ENCODE data around the gene COPB2.

The COPB2 gene

DNA sequence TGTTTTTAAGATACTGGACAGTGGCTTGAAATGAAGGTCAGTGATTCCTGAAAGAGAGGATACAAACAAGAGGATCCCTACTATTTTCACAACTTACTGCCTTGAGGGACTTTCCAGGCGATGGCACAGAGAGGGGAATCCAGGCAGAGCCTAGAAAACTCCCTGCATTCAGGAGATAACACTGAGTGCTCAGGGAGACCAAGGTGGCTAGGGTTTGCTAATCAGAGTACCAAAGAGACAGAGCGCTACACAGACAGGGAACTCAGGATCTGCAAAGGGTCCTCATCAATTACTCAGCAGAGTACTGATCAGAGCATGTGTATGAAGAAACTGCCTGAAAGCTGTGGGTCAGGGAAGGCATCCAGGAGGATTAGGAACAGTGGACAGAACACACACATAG is 57.4 kb downstream of the COPB2 start:
- ATAC-seq: no peak
- TF ChIP-seq ZFP3 (CRISPR knock-in tag; IDR thresholded peaks at IDR 0.05) (no peak), RARB (CRISPR knock-in tag; IDR thresholded peaks at IDR 0.05) (no peak), ZNF70 (CRISPR knock-in tag; IDR thresholded peaks at IDR 0.05) (no peak), ARNTL (CRISPR knock-in tag; IDR thresholded peaks at IDR 0.05; ENCODE audit: borderline replicate concordance, low read depth) (no peak), TOX (CRISPR knock-in tag; IDR thresholded peaks at IDR 0.05; ENCODE audit: borderline replicate concordance) (no peak), ZNF565 (CRISPR knock-in tag; conservative IDR thresholded peaks at IDR 0.05; ENCODE audit: low read depth) (no peak), ZFP30 (CRISPR knock-in tag; IDR thresholded peaks at IDR 0.05) (no peak)
- TF ChIP-seq, protein P1, sequence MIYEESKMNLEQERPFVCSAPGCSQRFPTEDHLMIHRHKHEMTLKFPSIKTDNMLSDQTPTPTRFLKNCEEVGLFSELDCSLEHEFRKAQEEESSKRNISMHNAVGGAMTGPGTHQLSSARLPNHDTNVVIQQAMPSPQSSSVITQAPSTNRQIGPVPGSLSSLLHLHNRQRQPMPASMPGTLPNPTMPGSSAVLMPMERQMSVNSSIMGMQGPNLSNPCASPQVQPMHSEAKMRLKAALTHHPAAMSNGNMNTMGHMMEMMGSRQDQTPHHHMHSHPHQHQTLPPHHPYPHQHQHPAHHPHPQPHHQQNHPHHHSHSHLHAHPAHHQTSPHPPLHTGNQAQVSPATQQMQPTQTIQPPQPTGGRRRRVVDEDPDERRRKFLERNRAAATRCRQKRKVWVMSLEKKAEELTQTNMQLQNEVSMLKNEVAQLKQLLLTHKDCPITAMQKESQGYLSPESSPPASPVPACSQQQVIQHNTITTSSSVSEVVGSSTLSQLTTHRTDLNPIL (CRISPR knock-in tag; IDR thresholded peaks at IDR 0.05; ENCODE audit: low read depth): no peak

DNA sequence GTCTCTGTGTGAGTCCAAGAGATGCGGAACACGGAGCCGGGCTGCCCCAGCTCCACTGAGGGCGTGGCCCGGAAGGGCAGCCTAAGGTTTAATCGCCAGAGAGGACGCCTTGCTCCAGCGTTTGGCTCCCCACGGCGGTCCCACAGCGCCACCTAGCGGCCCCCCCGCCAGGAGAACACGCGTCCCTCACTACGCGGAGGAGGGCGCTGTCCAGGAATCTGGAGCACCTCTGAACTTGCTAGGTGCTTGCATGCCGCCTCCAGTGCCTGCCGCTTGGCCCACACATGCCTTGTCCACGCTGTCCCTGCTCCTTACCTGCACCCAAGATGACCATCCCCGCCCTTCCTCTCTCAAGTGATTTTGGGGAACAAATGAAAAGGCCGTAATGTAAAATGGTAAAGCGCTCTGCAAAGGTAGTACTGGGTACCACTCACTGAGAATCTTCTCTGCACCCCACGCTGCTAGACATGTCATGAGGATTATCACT is 60.0 kb downstream of the COPB2 start:
- ATAC-seq: peak; percentile 100
- TF ChIP-seq TCF4 (CRISPR knock-in tag; IDR thresholded peaks at IDR 0.05; ENCODE audit: borderline replicate concordance) (no peak), TOX (CRISPR knock-in tag; IDR thresholded peaks at IDR 0.05; ENCODE audit: borderline replicate concordance) (no peak), CSDC2 (CRISPR knock-in tag; IDR thresholded peaks at IDR 0.05) (no peak), ISL1 (CRISPR knock-in tag; IDR thresholded peaks at IDR 0.05) (no peak), GLIS3 (CRISPR knock-in tag; IDR thresholded peaks at IDR 0.05) (no peak), ZNF70 (CRISPR knock-in tag; IDR thresholded peaks at IDR 0.05) (no peak), ARNTL (CRISPR knock-in tag; IDR thresholded peaks at IDR 0.05; ENCODE audit: borderline replicate concordance, low read depth) (no peak), OSR1 (CRISPR knock-in tag; IDR thresholded peaks at IDR 0.05) (no peak), RARB (CRISPR knock-in tag; IDR thresholded peaks at IDR 0.05) (no peak), BACH2 (CRISPR knock-in tag; IDR thresholded peaks at IDR 0.05; ENCODE audit: borderline replicate concordance) (no peak), ZNF8 (CRISPR knock-in tag; IDR thresholded peaks at IDR 0.05) (no peak)
- TF ChIP-seq, protein P2, sequence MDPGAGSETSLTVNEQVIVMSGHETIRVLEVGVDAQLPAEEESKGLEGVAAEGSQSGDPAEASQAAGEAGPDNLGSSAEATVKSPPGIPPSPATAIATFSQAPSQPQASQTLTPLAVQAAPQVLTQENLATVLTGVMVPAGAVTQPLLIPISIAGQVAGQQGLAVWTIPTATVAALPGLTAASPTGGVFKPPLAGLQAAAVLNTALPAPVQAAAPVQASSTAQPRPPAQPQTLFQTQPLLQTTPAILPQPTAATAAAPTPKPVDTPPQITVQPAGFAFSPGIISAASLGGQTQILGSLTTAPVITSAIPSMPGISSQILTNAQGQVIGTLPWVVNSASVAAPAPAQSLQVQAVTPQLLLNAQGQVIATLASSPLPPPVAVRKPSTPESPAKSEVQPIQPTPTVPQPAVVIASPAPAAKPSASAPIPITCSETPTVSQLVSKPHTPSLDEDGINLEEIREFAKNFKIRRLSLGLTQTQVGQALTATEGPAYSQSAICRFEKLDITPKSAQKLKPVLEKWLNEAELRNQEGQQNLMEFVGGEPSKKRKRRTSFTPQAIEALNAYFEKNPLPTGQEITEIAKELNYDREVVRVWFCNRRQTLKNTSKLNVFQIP (CRISPR knock-in tag; IDR thresholded peaks at IDR 0.05; ENCODE audit: borderline replicate concordance, low read depth): no peak
- TF ChIP-seq, protein P3, sequence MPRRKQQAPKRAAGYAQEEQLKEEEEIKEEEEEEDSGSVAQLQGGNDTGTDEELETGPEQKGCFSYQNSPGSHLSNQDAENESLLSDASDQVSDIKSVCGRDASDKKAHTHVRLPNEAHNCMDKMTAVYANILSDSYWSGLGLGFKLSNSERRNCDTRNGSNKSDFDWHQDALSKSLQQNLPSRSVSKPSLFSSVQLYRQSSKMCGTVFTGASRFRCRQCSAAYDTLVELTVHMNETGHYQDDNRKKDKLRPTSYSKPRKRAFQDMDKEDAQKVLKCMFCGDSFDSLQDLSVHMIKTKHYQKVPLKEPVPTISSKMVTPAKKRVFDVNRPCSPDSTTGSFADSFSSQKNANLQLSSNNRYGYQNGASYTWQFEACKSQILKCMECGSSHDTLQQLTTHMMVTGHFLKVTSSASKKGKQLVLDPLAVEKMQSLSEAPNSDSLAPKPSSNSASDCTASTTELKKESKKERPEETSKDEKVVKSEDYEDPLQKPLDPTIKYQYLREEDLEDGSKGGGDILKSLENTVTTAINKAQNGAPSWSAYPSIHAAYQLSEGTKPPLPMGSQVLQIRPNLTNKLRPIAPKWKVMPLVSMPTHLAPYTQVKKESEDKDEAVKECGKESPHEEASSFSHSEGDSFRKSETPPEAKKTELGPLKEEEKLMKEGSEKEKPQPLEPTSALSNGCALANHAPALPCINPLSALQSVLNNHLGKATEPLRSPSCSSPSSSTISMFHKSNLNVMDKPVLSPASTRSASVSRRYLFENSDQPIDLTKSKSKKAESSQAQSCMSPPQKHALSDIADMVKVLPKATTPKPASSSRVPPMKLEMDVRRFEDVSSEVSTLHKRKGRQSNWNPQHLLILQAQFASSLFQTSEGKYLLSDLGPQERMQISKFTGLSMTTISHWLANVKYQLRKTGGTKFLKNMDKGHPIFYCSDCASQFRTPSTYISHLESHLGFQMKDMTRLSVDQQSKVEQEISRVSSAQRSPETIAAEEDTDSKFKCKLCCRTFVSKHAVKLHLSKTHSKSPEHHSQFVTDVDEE (CRISPR knock-in tag; IDR thresholded peaks at IDR 0.05): no peak
- TF ChIP-seq, protein P4, sequence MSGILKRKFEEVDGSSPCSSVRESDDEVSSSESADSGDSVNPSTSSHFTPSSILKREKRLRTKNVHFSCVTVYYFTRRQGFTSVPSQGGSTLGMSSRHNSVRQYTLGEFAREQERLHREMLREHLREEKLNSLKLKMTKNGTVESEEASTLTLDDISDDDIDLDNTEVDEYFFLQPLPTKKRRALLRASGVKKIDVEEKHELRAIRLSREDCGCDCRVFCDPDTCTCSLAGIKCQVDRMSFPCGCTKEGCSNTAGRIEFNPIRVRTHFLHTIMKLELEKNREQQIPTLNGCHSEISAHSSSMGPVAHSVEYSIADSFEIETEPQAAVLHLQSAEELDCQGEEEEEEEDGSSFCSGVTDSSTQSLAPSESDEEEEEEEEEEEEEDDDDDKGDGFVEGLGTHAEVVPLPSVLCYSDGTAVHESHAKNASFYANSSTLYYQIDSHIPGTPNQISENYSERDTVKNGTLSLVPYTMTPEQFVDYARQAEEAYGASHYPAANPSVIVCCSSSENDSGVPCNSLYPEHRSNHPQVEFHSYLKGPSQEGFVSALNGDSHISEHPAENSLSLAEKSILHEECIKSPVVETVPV (CRISPR knock-in tag; IDR thresholded peaks at IDR 0.05): no peak
- TF ChIP-seq, protein P1 (CRISPR knock-in tag; IDR thresholded peaks at IDR 0.05; ENCODE audit: low read depth): no peak

DNA sequence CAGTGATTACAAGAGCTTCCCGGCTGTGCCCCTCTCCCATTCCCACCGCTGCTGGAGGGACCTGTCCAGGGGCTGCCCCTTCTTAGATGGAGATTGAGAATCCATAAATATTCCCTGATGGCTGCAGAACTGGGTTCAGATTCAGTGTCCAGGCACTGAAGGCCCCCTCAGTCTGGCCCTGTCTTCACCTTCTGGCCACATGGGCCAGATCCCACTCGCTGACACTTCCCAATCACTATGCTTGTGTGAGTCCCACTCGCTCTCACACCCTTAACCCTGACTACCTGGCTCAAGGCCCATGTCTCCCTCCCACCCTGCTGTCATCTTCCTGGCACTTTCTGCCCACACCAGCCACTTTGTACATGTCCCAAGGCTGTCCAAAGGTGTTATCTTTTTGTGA is 61.1 kb downstream of the COPB2 start:
- ATAC-seq: no peak
- TF ChIP-seq, protein P2 (CRISPR knock-in tag; IDR thresholded peaks at IDR 0.05; ENCODE audit: borderline replicate concordance, low read depth): no peak
- no peak for TF ChIP-seq TOX (CRISPR knock-in tag; IDR thresholded peaks at IDR 0.05; ENCODE audit: borderline replicate concordance)
- TF ChIP-seq, protein P5, sequence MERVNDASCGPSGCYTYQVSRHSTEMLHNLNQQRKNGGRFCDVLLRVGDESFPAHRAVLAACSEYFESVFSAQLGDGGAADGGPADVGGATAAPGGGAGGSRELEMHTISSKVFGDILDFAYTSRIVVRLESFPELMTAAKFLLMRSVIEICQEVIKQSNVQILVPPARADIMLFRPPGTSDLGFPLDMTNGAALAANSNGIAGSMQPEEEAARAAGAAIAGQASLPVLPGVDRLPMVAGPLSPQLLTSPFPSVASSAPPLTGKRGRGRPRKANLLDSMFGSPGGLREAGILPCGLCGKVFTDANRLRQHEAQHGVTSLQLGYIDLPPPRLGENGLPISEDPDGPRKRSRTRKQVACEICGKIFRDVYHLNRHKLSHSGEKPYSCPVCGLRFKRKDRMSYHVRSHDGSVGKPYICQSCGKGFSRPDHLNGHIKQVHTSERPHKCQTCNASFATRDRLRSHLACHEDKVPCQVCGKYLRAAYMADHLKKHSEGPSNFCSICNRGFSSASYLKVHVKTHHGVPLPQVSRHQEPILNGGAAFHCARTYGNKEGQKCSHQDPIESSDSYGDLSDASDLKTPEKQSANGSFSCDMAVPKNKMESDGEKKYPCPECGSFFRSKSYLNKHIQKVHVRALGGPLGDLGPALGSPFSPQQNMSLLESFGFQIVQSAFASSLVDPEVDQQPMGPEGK (CRISPR knock-in tag; IDR thresholded peaks at IDR 0.05; ENCODE audit: borderline replicate concordance): no peak
- TF ChIP-seq ZC3H10 (CRISPR knock-in tag; IDR thresholded peaks at IDR 0.05): no peak
- TF ChIP-seq GLIS3 (CRISPR knock-in tag; IDR thresholded peaks at IDR 0.05): no peak
- no peak for TF ChIP-seq ZFP3 (CRISPR knock-in tag; IDR thresholded peaks at IDR 0.05)
- TF ChIP-seq ESRRG (CRISPR knock-in tag; IDR thresholded peaks at IDR 0.05): no peak
- TF ChIP-seq CSDC2 (CRISPR knock-in tag; IDR thresholded peaks at IDR 0.05): no peak
- TF ChIP-seq ZNF565 (CRISPR knock-in tag; conservative IDR thresholded peaks at IDR 0.05; ENCODE audit: low read depth): no peak
- TF ChIP-seq, protein P1 (CRISPR knock-in tag; IDR thresholded peaks at IDR 0.05; ENCODE audit: low read depth): no peak
